ENCODE measurements around the gene KRTAP22-2.

The KRTAP22-2 gene

GRCh38 chr21:30612132-30612531, 21.9 kb upstream of the KRTAP22-2 start:
- no peak overlapping the region for H3K56ac ChIP-seq (ENCODE audit: low read length)
- no peak overlapping the region for H3K9ac ChIP-seq (ENCODE audit: low read length)
- H3K36me3 ChIP-seq (ENCODE audit: control insufficient read depth, insufficient read depth, low read length): no peaks in the 10 kb centered on the region
- H2AK5ac ChIP-seq (ENCODE audit: low read length): no peak overlapping the region
- no peak overlapping the region for H2BK15ac ChIP-seq (replicated peaks; ENCODE audit: low read depth)
- no peak overlapping the region for H4K8ac ChIP-seq (ENCODE audit: low read depth, low read length)
- no peaks in the 10 kb centered on the region for H3K79me2 ChIP-seq (ENCODE audit: control insufficient read depth, insufficient read depth, low read length)
- no peak overlapping the region for H3K27ac ChIP-seq (ENCODE audit: low read depth, low read length)
- H3K4me2 ChIP-seq (ENCODE audit: low read length): no peak overlapping the region
- no peaks in the 10 kb centered on the region for H3K27me3 ChIP-seq (ENCODE audit: insufficient read depth, low read length, poor library complexity)
- no peak overlapping the region for H4K5ac ChIP-seq (ENCODE audit: low read length)
- H3K4me3 ChIP-seq (ENCODE audit: low read length): no peak overlapping the region
- no peaks in the 10 kb centered on the region for H3K4me1 ChIP-seq (ENCODE audit: control insufficient read depth, low read depth, low read length)
- no CpG with 5 or more reads among the region's 2 CpGs for WGBS (ENCODE audit: extremely low coverage, insufficient coverage, low lambda C conversion rate)
- no peak overlapping the region for H2BK5ac ChIP-seq (ENCODE audit: low read length)
- DNase-seq: no peak
- no peak overlapping the region for H3K23ac ChIP-seq (ENCODE audit: low read length)
- no peak overlapping the region for H2BK120ac ChIP-seq (ENCODE audit: low read depth, low read length)
- no peak overlapping the region for H3K4ac ChIP-seq (ENCODE audit: low read depth, low read length)
- H3K79me1 ChIP-seq (ENCODE audit: low read length): no peaks in the 10 kb centered on the region
- H3K18ac ChIP-seq (ENCODE audit: low read length): no peak overlapping the region

- no peak overlapping the region for H3K4me3 ChIP-seq (ENCODE audit: low read length)
- no peak overlapping the region for H3K56ac ChIP-seq (ENCODE audit: low read length)
- no peaks in the 10 kb centered on the region for H3K4me1 ChIP-seq (ENCODE audit: control insufficient read depth, low read depth, low read length)
- no peaks in the 10 kb centered on the region for H3K27me3 ChIP-seq (ENCODE audit: insufficient read depth, low read length, poor library complexity)
- peak; percentile 60 for DNase-seq
- H2BK5ac ChIP-seq (ENCODE audit: low read length): no peak overlapping the region
- H4K8ac ChIP-seq (ENCODE audit: low read depth, low read length): no peak overlapping the region
- H4K5ac ChIP-seq (ENCODE audit: low read length): no peak overlapping the region
- no peak overlapping the region for H3K9ac ChIP-seq (ENCODE audit: low read length)
- no peaks in the 10 kb centered on the region for H3K79me2 ChIP-seq (ENCODE audit: control insufficient read depth, insufficient read depth, low read length)
- no peaks in the 10 kb centered on the region for H3K79me1 ChIP-seq (ENCODE audit: low read length)
- no peak overlapping the region for H3K4ac ChIP-seq (ENCODE audit: low read depth, low read length)
- H3K23ac ChIP-seq (ENCODE audit: low read length): no peak overlapping the region
- H2BK15ac ChIP-seq (replicated peaks; ENCODE audit: low read depth): no peak overlapping the region
- WGBS (ENCODE audit: extremely low coverage, insufficient coverage, low lambda C conversion rate): no CpG with 5 or more reads among the region's 2 CpGs
- H2BK120ac ChIP-seq (ENCODE audit: low read depth, low read length): no peak overlapping the region
- no peak overlapping the region for H2AK5ac ChIP-seq (ENCODE audit: low read length)
- H3K4me2 ChIP-seq (ENCODE audit: low read length): no peak overlapping the region
- H3K18ac ChIP-seq (ENCODE audit: low read length): no peak overlapping the region
- no peaks in the 10 kb centered on the region for H3K36me3 ChIP-seq (ENCODE audit: control insufficient read depth, insufficient read depth, low read length)
- H3K27ac ChIP-seq (ENCODE audit: low read depth, low read length): no peak overlapping the region
Observed at GRCh38 chr21:30605968-30606367, 15.8 kb upstream of the KRTAP22-2 start.

- no peak for DNase-seq
- Histone ChIP-seq H3K36me3 (ENCODE audit: control insufficient read depth, insufficient read depth, low read length) (no peaks in the 10 kb centered on the region), H3K27ac (ENCODE audit: low read depth, low read length) (no peak within 1 kb of the TSS), H3K23ac (ENCODE audit: low read length) (no peak within 1 kb of the TSS), H2BK120ac (ENCODE audit: low read depth, low read length) (no peak within 1 kb of the TSS), H3K79me1 (ENCODE audit: low read length) (no peaks in the 10 kb centered on the region), H3K4me2 (ENCODE audit: low read length) (no peak within 1 kb of the TSS), H3K18ac (ENCODE audit: low read length) (no peak within 1 kb of the TSS), H3K56ac (ENCODE audit: low read length) (no peak within 1 kb of the TSS), H4K8ac (ENCODE audit: low read depth, low read length) (no peak within 1 kb of the TSS), H3K4ac (ENCODE audit: low read depth, low read length) (no peak within 1 kb of the TSS), H4K5ac (ENCODE audit: low read length) (no peak within 1 kb of the TSS), H3K79me2 (ENCODE audit: control insufficient read depth, insufficient read depth, low read length) (no peaks in the 10 kb centered on the region), H3K4me3 (ENCODE audit: low read length) (no peak within 1 kb of the TSS), H3K4me1 (ENCODE audit: control insufficient read depth, low read depth, low read length) (no peaks in the 10 kb centered on the region), H2BK5ac (ENCODE audit: low read length) (no peak within 1 kb of the TSS), H2BK15ac (replicated peaks; ENCODE audit: low read depth) (no peak within 1 kb of the TSS), H2AK5ac (ENCODE audit: low read length) (no peak within 1 kb of the TSS), H3K9ac (ENCODE audit: low read length) (no peak within 1 kb of the TSS), H3K27me3 (ENCODE audit: insufficient read depth, low read length, poor library complexity) (no peaks in the 10 kb centered on the region)
- WGBS (ENCODE audit: extremely low coverage, insufficient coverage, low lambda C conversion rate): no CpG with 5 or more reads among the region's 1 CpG
Observed at GRCh38 chr21:30600787-30601186, 10.6 kb upstream of the KRTAP22-2 start, which contains the start of gene KRTAP22-1. Gene KRTAP22-1 (plus strand): TSS chr21:30601087.

- Histone ChIP-seq H3K18ac (ENCODE audit: low read length) (no peak within 1 kb of the TSS), H2BK5ac (ENCODE audit: low read length) (no peak within 1 kb of the TSS), H3K36me3 (ENCODE audit: control insufficient read depth, insufficient read depth, low read length) (no peaks in the 10 kb centered on the region), H2BK120ac (ENCODE audit: low read depth, low read length) (no peak within 1 kb of the TSS), H3K23ac (ENCODE audit: low read length) (no peak within 1 kb of the TSS), H3K4ac (ENCODE audit: low read depth, low read length) (no peak within 1 kb of the TSS), H3K4me1 (ENCODE audit: control insufficient read depth, low read depth, low read length) (no peaks in the 10 kb centered on the region), H3K9ac (ENCODE audit: low read length) (no peak within 1 kb of the TSS), H3K79me1 (ENCODE audit: low read length) (no peaks in the 10 kb centered on the region), H3K4me2 (ENCODE audit: low read length) (no peak within 1 kb of the TSS), H3K4me3 (ENCODE audit: low read length) (no peak within 1 kb of the TSS), H2AK5ac (ENCODE audit: low read length) (no peak within 1 kb of the TSS), H4K8ac (ENCODE audit: low read depth, low read length) (no peak within 1 kb of the TSS), H3K27ac (ENCODE audit: low read depth, low read length) (no peak within 1 kb of the TSS), H3K27me3 (ENCODE audit: insufficient read depth, low read length, poor library complexity) (no peaks in the 10 kb centered on the region), H2BK15ac (replicated peaks; ENCODE audit: low read depth) (no peak within 1 kb of the TSS), H3K79me2 (ENCODE audit: control insufficient read depth, insufficient read depth, low read length) (no peaks in the 10 kb centered on the region), H3K56ac (ENCODE audit: low read length) (no peak within 1 kb of the TSS), H4K5ac (ENCODE audit: low read length) (no peak within 1 kb of the TSS)
- WGBS (ENCODE audit: extremely low coverage, insufficient coverage, low lambda C conversion rate): no CpG with 5 or more reads among the region's 6 CpGs
- DNase-seq: no peak
Observed at GRCh38 chr21:30598802-30599201, 8.6 kb upstream of the KRTAP22-2 start, which contains the start of gene KRTAP6-2. Gene KRTAP6-2 (minus strand): TSS chr21:30598902. CDS start chr21:30598874, 28 bp downstream.

GRCh38 chr21:30592140-30592539, 1.9 kb upstream of the KRTAP22-2 start, which contains the start of gene KRTAP6-3:
Gene KRTAP6-3 (plus strand): TSS chr21:30592440. CDS start chr21:30592446, 6 bp downstream.
- Histone ChIP-seq H3K18ac (ENCODE audit: low read length) (no peak within 1 kb of the TSS), H2BK5ac (ENCODE audit: low read length) (no peak within 1 kb of the TSS), H4K8ac (ENCODE audit: low read depth, low read length) (no peak within 1 kb of the TSS), H3K56ac (ENCODE audit: low read length) (no peak within 1 kb of the TSS), H3K79me2 (ENCODE audit: control insufficient read depth, insufficient read depth, low read length) (no peaks in the 10 kb centered on the region), H3K79me1 (ENCODE audit: low read length) (no peaks in the 10 kb centered on the region), H3K4me2 (ENCODE audit: low read length) (no peak within 1 kb of the TSS), H3K27ac (ENCODE audit: low read depth, low read length) (no peak within 1 kb of the TSS), H3K23ac (ENCODE audit: low read length) (no peak within 1 kb of the TSS), H2BK120ac (ENCODE audit: low read depth, low read length) (no peak within 1 kb of the TSS), H3K4me1 (ENCODE audit: control insufficient read depth, low read depth, low read length) (no peaks in the 10 kb centered on the region), H3K27me3 (ENCODE audit: insufficient read depth, low read length, poor library complexity) (no peaks in the 10 kb centered on the region), H2BK15ac (replicated peaks; ENCODE audit: low read depth) (no peak within 1 kb of the TSS), H4K5ac (ENCODE audit: low read length) (no peak within 1 kb of the TSS), H3K36me3 (ENCODE audit: control insufficient read depth, insufficient read depth, low read length) (no peaks in the 10 kb centered on the region), H3K4ac (ENCODE audit: low read depth, low read length) (no peak within 1 kb of the TSS), H2AK5ac (ENCODE audit: low read length) (no peak within 1 kb of the TSS), H3K4me3 (ENCODE audit: low read length) (no peak within 1 kb of the TSS), H3K9ac (ENCODE audit: low read length) (no peak within 1 kb of the TSS)
- no peak for DNase-seq
- no CpG with 5 or more reads among the region's 4 CpGs for WGBS (ENCODE audit: extremely low coverage, insufficient coverage, low lambda C conversion rate)

- Histone ChIP-seq H3K56ac (ENCODE audit: low read length) (no peak overlapping the region), H3K27me3 (ENCODE audit: insufficient read depth, low read length, poor library complexity) (no peaks in the 10 kb centered on the region), H4K8ac (ENCODE audit: low read depth, low read length) (no peak overlapping the region), H3K4me1 (ENCODE audit: control insufficient read depth, low read depth, low read length) (no peaks in the 10 kb centered on the region), H3K9ac (ENCODE audit: low read length) (no peak overlapping the region), H4K5ac (ENCODE audit: low read length) (no peak overlapping the region), H3K79me2 (ENCODE audit: control insufficient read depth, insufficient read depth, low read length) (no peaks in the 10 kb centered on the region), H3K4ac (ENCODE audit: low read depth, low read length) (no peak overlapping the region), H2AK5ac (ENCODE audit: low read length) (no peak overlapping the region), H3K4me3 (ENCODE audit: low read length) (no peak overlapping the region), H2BK5ac (ENCODE audit: low read length) (no peak overlapping the region), H3K79me1 (ENCODE audit: low read length) (no peaks in the 10 kb centered on the region), H2BK120ac (ENCODE audit: low read depth, low read length) (no peak overlapping the region), H3K36me3 (ENCODE audit: control insufficient read depth, insufficient read depth, low read length) (no peaks in the 10 kb centered on the region), H2BK15ac (replicated peaks; ENCODE audit: low read depth) (no peak overlapping the region), H3K18ac (ENCODE audit: low read length) (no peak overlapping the region), H3K27ac (ENCODE audit: low read depth, low read length) (no peak overlapping the region), H3K4me2 (ENCODE audit: low read length) (no peak overlapping the region), H3K23ac (ENCODE audit: low read length) (no peak overlapping the region)
- DNase-seq: no peak
- WGBS (ENCODE audit: extremely low coverage, insufficient coverage, low lambda C conversion rate): no CpG with 5 or more reads among the region's 1 CpG
Observed at GRCh38 chr21:30582870-30583269, 7.3 kb downstream of the KRTAP22-2 start.
